ENCODE measurements around the gene F2RL3. TPM values are rescaled to one million over a fixed set of nuclear protein-coding genes. Genes with fewer than 3 reads are reported as not detected.

F2RL3 gene
- total and polyA plus RNA-seq, 8 donors = 0.58 to 6.8 (median 1.8) TPM; not detected in 1

GRCh38 chr19:16901491-16902175 lies 12.8 kb downstream of the F2RL3 start:
- Histone ChIP-seq H3K4me1 (peaks cover 3 to 16% (median 12%) of the 10 kb centered on the region in 4 donors), H3K27me3 (peaks cover 0 to 11% (median 0%) of the 10 kb centered on the region in 3 donors), H3K36me3 (no peaks in the 10 kb centered on the region), H3K27ac (no peak overlapping the region), H3K4me3 (no peak overlapping the region), H3K9me3 (peaks cover 0 to 5% (median 2%) of the 10 kb centered on the region in 4 donors)
- DNase-seq = no peak
- 82 to 90% (median 90%) methylated on average over 13 to 19 of the region's 19 CpGs for WGBS, 5 donors
- no peak for TF ChIP-seq POLR2AphosphoS5 (IDR thresholded peaks at IDR 0.05)
- TF ChIP-seq POLR2A (IDR thresholded peaks at IDR 0.05) = no peak
- no peak for TF ChIP-seq CTCF (IDR thresholded peaks at IDR 0.05)
- no peak for TF ChIP-seq EP300 (IDR thresholded peaks at IDR 0.05)
- intact Hi-C loops (cut with DNase I; ENCODE audit: low total_unique reads) = loop anchor here (10.0 kb wide), 1 partner anchor 127 kb away; no protein-coding TSS in a partner anchor

GRCh38 chr19:16902545-16902944 lies 13.7 kb downstream of the F2RL3 start:
- no peaks in the 10 kb centered on the region for H3K36me3 ChIP-seq
- peaks cover 3 to 8% (median 7%) of the 10 kb centered on the region in 4 donors for H3K4me1 ChIP-seq
- DNase-seq = no peak
- intact Hi-C loops (cut with DNase I; ENCODE audit: low total_unique reads) = loop anchor here (10.0 kb wide), 1 partner anchor 128 kb away; no protein-coding TSS in a partner anchor
- TF ChIP-seq POLR2AphosphoS5 (IDR thresholded peaks at IDR 0.05) (no peak), EP300 (IDR thresholded peaks at IDR 0.05) (no peak), POLR2A (IDR thresholded peaks at IDR 0.05) (no peak), CTCF (IDR thresholded peaks at IDR 0.05) (no peak)
- H3K4me3 ChIP-seq = no peak overlapping the region
- WGBS, 5 donors = 91 to 96% (median 94%) methylated on average over 5 to 12 of the region's 12 CpGs
- H3K9me3 ChIP-seq = peaks cover 0 to 5% (median 2%) of the 10 kb centered on the region in 4 donors
- H3K27ac ChIP-seq = no peak overlapping the region
- H3K27me3 ChIP-seq = peaks cover 0 to 14% (median 0%) of the 10 kb centered on the region in 3 donors

DNA sequence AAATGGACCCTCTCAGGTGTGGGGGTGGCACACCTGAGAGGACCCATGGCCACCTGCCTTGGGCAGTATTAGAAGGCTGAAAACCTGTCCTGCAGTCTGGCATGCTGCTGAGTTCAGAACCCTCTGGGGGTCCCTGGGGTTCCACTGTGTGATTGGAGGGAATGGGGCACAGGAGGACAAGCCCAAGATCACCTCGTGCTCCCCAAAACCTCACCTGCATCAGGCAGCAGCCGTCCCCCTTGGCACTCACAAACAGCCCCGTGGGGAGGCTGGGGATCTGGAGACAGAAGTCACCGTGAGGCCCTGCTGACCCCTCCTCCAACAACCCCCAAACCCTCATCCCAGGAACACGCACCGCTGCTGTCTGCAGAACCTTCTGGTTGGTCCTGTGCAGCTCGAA lies 14.5 kb downstream of the F2RL3 start:
- H3K9me3 ChIP-seq = peaks cover 0 to 5% (median 2%) of the 10 kb centered on the region in 4 donors
- intact Hi-C loops (cut with DNase I; ENCODE audit: low total_unique reads) = loop anchor here (10.0 kb wide), 1 partner anchor 129 kb away; no protein-coding TSS in a partner anchor
- H3K4me1 ChIP-seq = peaks cover 0 to under 1% (median 0%) of the 10 kb centered on the region in 4 donors
- H3K27ac ChIP-seq = no peak overlapping the region
- no peak for DNase-seq
- peaks cover 0 to 14% (median 0%) of the 10 kb centered on the region in 3 donors for H3K27me3 ChIP-seq
- H3K36me3 ChIP-seq = no peaks in the 10 kb centered on the region
- no peak overlapping the region for H3K4me3 ChIP-seq
- TF ChIP-seq CTCF (IDR thresholded peaks at IDR 0.05) = no peak
- TF ChIP-seq EP300 (IDR thresholded peaks at IDR 0.05) = no peak
- no peak for TF ChIP-seq POLR2AphosphoS5 (IDR thresholded peaks at IDR 0.05)
- TF ChIP-seq POLR2A (IDR thresholded peaks at IDR 0.05) = no peak
- WGBS, 5 donors = 81 to 93% (median 86%) methylated on average over 6 to 7 of the region's 7 CpGs

DNA sequence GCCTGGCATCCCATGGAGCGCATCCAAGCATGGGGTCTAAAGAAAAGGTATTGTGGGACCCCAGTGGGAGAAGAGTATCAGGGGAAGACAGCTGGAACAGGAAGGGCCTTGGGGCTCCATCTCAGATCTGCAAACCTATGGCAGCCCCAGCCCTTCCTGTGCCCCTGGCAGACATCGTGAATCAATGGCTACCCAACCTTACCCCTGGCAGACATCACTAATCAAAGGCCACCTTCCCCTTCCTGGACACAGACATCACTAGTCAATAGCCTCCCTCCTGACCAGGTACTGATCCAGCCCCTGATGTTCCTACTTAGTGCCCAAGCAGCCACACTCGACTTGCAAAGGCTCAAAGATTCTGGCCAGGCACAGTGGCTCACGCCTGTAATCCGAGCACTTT lies 15.8 kb downstream of the F2RL3 start:
- 45 to 92% (median 71%) methylated on average over 4 to 5 of the region's 5 CpGs for WGBS, 5 donors
- intact Hi-C loops (cut with DNase I; ENCODE audit: low total_unique reads) = loop anchor here (10.0 kb wide), 1 partner anchor 130 kb away; no protein-coding TSS in a partner anchor

More for the DNA sequence above, 15.8 kb downstream of the F2RL3 start:
- Histone ChIP-seq H3K9me3 (peaks cover 0 to 5% (median 2%) of the 10 kb centered on the region in 4 donors), H3K4me3 (no peak overlapping the region), H3K27me3 (peaks cover 0 to 14% (median 0%) of the 10 kb centered on the region in 3 donors), H3K4me1 (no peaks in the 10 kb centered on the region), H3K27ac (no peak overlapping the region), H3K36me3 (no peaks in the 10 kb centered on the region)
- TF ChIP-seq EP300 (IDR thresholded peaks at IDR 0.05) = no peak
- no peak for TF ChIP-seq POLR2A (IDR thresholded peaks at IDR 0.05)
- TF ChIP-seq CTCF (IDR thresholded peaks at IDR 0.05) = no peak
- TF ChIP-seq POLR2AphosphoS5 (IDR thresholded peaks at IDR 0.05) = no peak
- DNase-seq = no peak

All from stomach (tissue), 9 donors.